H9 (cell line): Measurements from ENCODE around the gene L3HYPDH. TPM values are rescaled to one million over a fixed set of nuclear protein-coding genes. Genes with fewer than 3 reads are reported as not detected.

Source experiments
- DNase-seq: peaks from one replicate; pipeline ENCODE4 v3.0.0-alpha.2; 2017
- H2AFZ ChIP-seq: one replicate; pipeline ENCODE4 v1.6.1; 2013; ENCODE audit warnings: mild to moderate bottlenecking, low read length, control low read depth, moderate library complexity
- H2AK5ac ChIP-seq: 2 replicates; pipeline ENCODE4 v1.6.1; 2013; ENCODE audit warnings: low read length, control low read depth, mixed read lengths; ENCODE audit not compliant: insufficient read length
- H2BK120ac ChIP-seq: one replicate; pipeline ENCODE4 v1.6.1; 2013; ENCODE audit warnings: low read depth, mild to moderate bottlenecking, low read length, control low read depth, inconsistent platforms; ENCODE audit not compliant: poor library complexity, severe bottlenecking
- H2BK12ac ChIP-seq: 2 replicates; pipeline ENCODE4 v1.6.1; 2013; ENCODE audit warnings: low read length, control low read depth, mixed read lengths, low read depth; ENCODE audit not compliant: insufficient read length
- H2BK15ac ChIP-seq: 2 replicates; pipeline ENCODE4 v1.6.1; 2013; ENCODE audit warnings: low read depth, low read length, control low read depth
- H2BK20ac ChIP-seq: one replicate; pipeline ENCODE4 v1.6.1; 2013; ENCODE audit warnings: low read depth, mild to moderate bottlenecking, low read length, control low read depth, inconsistent platforms; ENCODE audit not compliant: poor library complexity, severe bottlenecking
- H2BK5ac ChIP-seq: 2 replicates; pipeline ENCODE4 v1.6.1; 2013; ENCODE audit warnings: low read length, control low read depth, mixed read lengths; ENCODE audit not compliant: insufficient read length
- H3K14ac ChIP-seq: 2 replicates; pipeline ENCODE4 v1.6.1; 2013; ENCODE audit warnings: low read length, control low read depth; ENCODE audit not compliant: insufficient read depth
- H3K18ac ChIP-seq: 2 replicates; pipeline ENCODE4 v1.6.1; 2013; ENCODE audit warnings: low read depth, mild to moderate bottlenecking, mixed read lengths, low read length, control low read depth; ENCODE audit not compliant: insufficient read length
- H3K23ac ChIP-seq: 2 replicates; pipeline ENCODE4 v1.6.1; 2013; ENCODE audit warnings: low read length, control low read depth, mixed read lengths, low read depth; ENCODE audit not compliant: insufficient read length
- H3K23me2 ChIP-seq: 2 replicates; pipeline ENCODE4 v1.6.1; 2013; ENCODE audit warnings: low read depth, mild to moderate bottlenecking, mixed read lengths, low read length, control low read depth; ENCODE audit not compliant: insufficient read length, poor library complexity, severe bottlenecking
- H3K27ac ChIP-seq: 2 replicates; pipeline ENCODE4 v1.5.1; 2013; ENCODE audit warnings: low read length, control low read depth, mixed read lengths, low read depth; ENCODE audit not compliant: insufficient read length
- H3K27me3 ChIP-seq: 2 replicates; pipeline ENCODE4 v1.6.1; 2013; ENCODE audit warnings: low read length, control low read depth, inconsistent platforms; ENCODE audit not compliant: insufficient read depth
- H3K4ac ChIP-seq: 2 replicates; pipeline ENCODE4 v1.6.1; 2013; ENCODE audit warnings: low read depth, mild to moderate bottlenecking, control low read depth, inconsistent platforms, low read length, moderate library complexity
- H3K4me1 ChIP-seq: 2 replicates; pipeline ENCODE4 v1.6.1; 2013; ENCODE audit warnings: low read length, control low read depth, inconsistent platforms; ENCODE audit not compliant: insufficient read depth
- H3K4me2 ChIP-seq: 2 replicates; pipeline ENCODE4 v1.6.1; 2013; ENCODE audit warnings: low read length, control low read depth, mixed read lengths; ENCODE audit not compliant: insufficient read length, insufficient read depth
- H3K56ac ChIP-seq: 2 replicates; pipeline ENCODE4 v1.6.1; 2013; ENCODE audit warnings: low read depth, mild to moderate bottlenecking, mixed read lengths, low read length, control low read depth; ENCODE audit not compliant: insufficient read length
- H3K79me1 ChIP-seq: 2 replicates; pipeline ENCODE4 v1.6.1; 2013; ENCODE audit warnings: low read depth, mild to moderate bottlenecking, moderate library complexity, low read length, control low read depth, inconsistent platforms; ENCODE audit not compliant: insufficient read depth, poor library complexity, severe bottlenecking
- H3K79me2 ChIP-seq: 2 replicates; pipeline ENCODE4 v1.6.1; 2013; ENCODE audit warnings: low read length, control low read depth, inconsistent platforms; ENCODE audit not compliant: insufficient read depth
- H3K9ac ChIP-seq: 2 replicates; pipeline ENCODE4 v1.6.1; 2013; ENCODE audit warnings: low read length, control low read depth, mixed read lengths; ENCODE audit not compliant: insufficient read length; ENCODE audit errors: extremely low read depth
- H3K9me3 ChIP-seq: one replicate; pipeline ENCODE4 v1.6.1; 2013; ENCODE audit warnings: low read depth, low read length, inconsistent platforms; ENCODE audit not compliant: control insufficient read depth
- H3T11ph ChIP-seq: one replicate; pipeline ENCODE4 v1.6.1; 2013; ENCODE audit warnings: mild to moderate bottlenecking, low read length, control low read depth, inconsistent platforms
- H4K20me1 ChIP-seq: one replicate; pipeline ENCODE4 v1.6.1; 2013; ENCODE audit not compliant: control insufficient read depth, insufficient read length, insufficient read depth
- H4K5ac ChIP-seq: 2 replicates; pipeline ENCODE4 v1.6.1; 2013; ENCODE audit warnings: low read depth, mild to moderate bottlenecking, mixed read lengths, low read length, control low read depth; ENCODE audit not compliant: insufficient read length
- H4K8ac ChIP-seq: replicated peaks from 2 replicates; pipeline ENCODE4 v1.6.1; 2013; ENCODE audit warnings: low read length, control low read depth, mixed read lengths, low read depth; ENCODE audit not compliant: insufficient read length
- H4K91ac ChIP-seq: 2 replicates; pipeline ENCODE4 v1.6.1; 2013; ENCODE audit warnings: low read depth, mild to moderate bottlenecking, moderate library complexity, mixed read lengths, low read length, control low read depth; ENCODE audit not compliant: insufficient read length
- H3K27ac Mint-ChIP-seq, 3 experiments: 2 replicates in 2 of 3; 3 replicates in 1 of 3; pipeline ENCODE4 v1.8.0; 2020 to 2021; ENCODE audit warnings: mixed read lengths in 3 of 3, mild to moderate bottlenecking in 1 of 3, moderate library complexity in 1 of 3
- H3K27me3 Mint-ChIP-seq: 2 replicates; pipeline ENCODE4 v1.8.0; 2021; ENCODE audit warnings: low read depth, mild to moderate bottlenecking, moderate library complexity, mixed read lengths
- H3K36me3 Mint-ChIP-seq, 3 experiments: 2 replicates in 2 of 3; 3 replicates in 1 of 3; pipeline ENCODE4 v1.8.0; 2020 to 2021; ENCODE audit warnings: low read depth in 3 of 3, mixed read lengths in 3 of 3; ENCODE audit not compliant: insufficient read depth in 1 of 3
- H3K4me1 Mint-ChIP-seq, 2 experiments: 2 replicates each; pipeline ENCODE4 v1.8.0; 2020; ENCODE audit warnings: mixed read lengths in 2 of 2
- H3K4me3 Mint-ChIP-seq, 2 experiments: 2 replicates in 1 of 2; 3 replicates in 1 of 2; pipeline ENCODE4 v1.8.0; 2020 to 2021; ENCODE audit warnings: mild to moderate bottlenecking in 2 of 2, mixed read lengths in 2 of 2, moderate library complexity in 1 of 2
- H3K9me3 Mint-ChIP-seq, 2 experiments: 2 replicates in 1 of 2; 3 replicates in 1 of 2; pipeline ENCODE4 v1.8.0; 2020; ENCODE audit warnings: mild to moderate bottlenecking in 2 of 2, mixed read lengths in 2 of 2, moderate library complexity in 1 of 2
- CTCF ChIP-seq: fragments of 200-600 bp; sonication (generic); conservative IDR thresholded peaks from 3 replicates; pipeline ENCODE4 v1.8.0; 2021; ENCODE audit warnings: antibody characterized with exemption, mild to moderate bottlenecking
- WGBS: extraction: QIAGEN DNeasy Blood & Tissue Kit; methylation state at CpG from one replicate; pipeline ENCODE4 v1.1.7; 2013; ENCODE audit warnings: missing lambda C conversion rate, low lambda C conversion rate, mixed read lengths; ENCODE audit not compliant: insufficient read length; ENCODE audit errors: extremely low coverage; 5-methylcytosine and 5-hydroxymethylcytosine counted together
- total RNA-seq: library from RNA; stranded (reverse); gene quantifications from 2 replicates; pipeline ENCODE4 v1.2.1, GENCODE V29; 2021

Gene L3HYPDH
- total RNA-seq, 1 experiment from 2014 or later = 15.7 TPM

GRCh38 chr14:59438195-59438647 lies 46.0 kb downstream of the L3HYPDH start:
- Histone ChIP-seq H3K9ac (no peak overlapping the region), H3K9me3 (no peaks in the 10 kb centered on the region), H2BK15ac (no peak overlapping the region), H3K4me2 (no peak overlapping the region), H4K5ac (no peak overlapping the region), H4K91ac (no peak overlapping the region), H2AK5ac (no peak overlapping the region), H3K27ac (no peak overlapping the region), H2AFZ (no peak overlapping the region), H3K27me3 (no peaks in the 10 kb centered on the region), H3K56ac (no peak overlapping the region), H3K14ac (no peak overlapping the region), H3T11ph (no peak overlapping the region), H2BK12ac (no peak overlapping the region), H4K8ac (no peak overlapping the region), H3K79me1 (no peaks in the 10 kb centered on the region), H3K23ac (no peak overlapping the region), H4K20me1 (no peaks in the 10 kb centered on the region), H2BK120ac (no peak overlapping the region), H2BK5ac (no peak overlapping the region), H3K4ac (no peak overlapping the region), H3K4me1 (no peaks in the 10 kb centered on the region), H2BK20ac (no peak overlapping the region), H3K79me2 (no peaks in the 10 kb centered on the region), H3K23me2 (no peaks in the 10 kb centered on the region), H3K18ac (no peak overlapping the region)
- H3K4me3 Mint-ChIP-seq = no peak overlapping the region
- WGBS = no CpG with 5 or more reads among the region's 1 CpG
- no peak for DNase-seq
- TF ChIP-seq CTCF = no peak
- no peaks in the 10 kb centered on the region; a peak in 1 of 7 replicates for H3K36me3 Mint-ChIP-seq
- no peaks in the 10 kb centered on the region for H3K27me3 Mint-ChIP-seq
- peaks cover 0 to 3% of the 10 kb centered on the region in 2 experiments; a peak in 1 of 4 replicates for H3K4me1 Mint-ChIP-seq
- no peak overlapping the region for H3K27ac Mint-ChIP-seq
- no peaks in the 10 kb centered on the region for H3K9me3 Mint-ChIP-seq
